GM13977 (cell line): ENCODE data around the gene REG4.
A peak's percentile ranks its signal among the peaks of the same experiment; 100 is the strongest.
"Not testable (repeated sequence)": the region's sequence is repeated elsewhere in the genome, so short reads cannot be mapped to it uniquely, and the experiment has no call there.

Source experiments
- DNase-seq: peaks from one replicate; pipeline ENCODE4 v3.0.0; 2012; ENCODE audit warnings: low spot score
- in situ Hi-C: fragments of 300-500 bp; cut with MboI; formaldehyde crosslinking; loops from one replicate; pipeline ENCODE4 v1.12.0; 2022; ENCODE audit warnings: low sequenced_read_pairs, low pct_unique_long_range_greater_than_20kb, mixed read lengths, inconsistent platforms; ENCODE audit not compliant: unreplicated experiment
- TF ChIP-seq, protein P1 (sequence below): IDR thresholded peaks from 2 replicates; pipeline ENCODE4 v1.5.1; 2012; ENCODE audit warnings: mild to moderate bottlenecking, control low read depth; ENCODE audit not compliant: insufficient read depth; ENCODE audit errors: extremely low read depth, missing control alignments

The REG4 gene

DNA sequence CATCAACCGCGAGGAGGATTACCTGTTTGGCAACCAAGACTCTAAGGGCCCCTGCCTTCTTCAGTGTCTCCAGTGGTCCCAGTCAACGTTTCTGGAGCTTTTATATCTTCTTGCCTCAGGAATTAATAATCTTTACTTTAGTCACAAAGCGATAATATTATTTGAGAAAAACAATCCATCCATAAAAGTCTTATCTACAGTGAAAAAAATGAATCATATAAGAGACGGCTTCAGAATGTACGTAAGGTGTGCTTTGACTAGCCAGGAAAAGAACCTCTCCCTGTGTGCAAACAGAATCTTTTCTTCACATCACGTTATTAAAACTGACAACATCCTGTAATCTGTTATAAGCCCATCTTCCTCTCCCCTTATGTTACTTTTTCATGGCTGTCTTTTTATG is at the start of gene REG4:
TSS of gene REG4 (minus strand) at position 74 of the 400 bp plus-strand sequence. CDS start 2,691 bp downstream, outside the sequence.
- TF ChIP-seq, protein P1, sequence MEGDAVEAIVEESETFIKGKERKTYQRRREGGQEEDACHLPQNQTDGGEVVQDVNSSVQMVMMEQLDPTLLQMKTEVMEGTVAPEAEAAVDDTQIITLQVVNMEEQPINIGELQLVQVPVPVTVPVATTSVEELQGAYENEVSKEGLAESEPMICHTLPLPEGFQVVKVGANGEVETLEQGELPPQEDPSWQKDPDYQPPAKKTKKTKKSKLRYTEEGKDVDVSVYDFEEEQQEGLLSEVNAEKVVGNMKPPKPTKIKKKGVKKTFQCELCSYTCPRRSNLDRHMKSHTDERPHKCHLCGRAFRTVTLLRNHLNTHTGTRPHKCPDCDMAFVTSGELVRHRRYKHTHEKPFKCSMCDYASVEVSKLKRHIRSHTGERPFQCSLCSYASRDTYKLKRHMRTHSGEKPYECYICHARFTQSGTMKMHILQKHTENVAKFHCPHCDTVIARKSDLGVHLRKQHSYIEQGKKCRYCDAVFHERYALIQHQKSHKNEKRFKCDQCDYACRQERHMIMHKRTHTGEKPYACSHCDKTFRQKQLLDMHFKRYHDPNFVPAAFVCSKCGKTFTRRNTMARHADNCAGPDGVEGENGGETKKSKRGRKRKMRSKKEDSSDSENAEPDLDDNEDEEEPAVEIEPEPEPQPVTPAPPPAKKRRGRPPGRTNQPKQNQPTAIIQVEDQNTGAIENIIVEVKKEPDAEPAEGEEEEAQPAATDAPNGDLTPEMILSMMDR = no peak
- in situ Hi-C loops = no loop called here
- no peak for DNase-seq

DNA sequence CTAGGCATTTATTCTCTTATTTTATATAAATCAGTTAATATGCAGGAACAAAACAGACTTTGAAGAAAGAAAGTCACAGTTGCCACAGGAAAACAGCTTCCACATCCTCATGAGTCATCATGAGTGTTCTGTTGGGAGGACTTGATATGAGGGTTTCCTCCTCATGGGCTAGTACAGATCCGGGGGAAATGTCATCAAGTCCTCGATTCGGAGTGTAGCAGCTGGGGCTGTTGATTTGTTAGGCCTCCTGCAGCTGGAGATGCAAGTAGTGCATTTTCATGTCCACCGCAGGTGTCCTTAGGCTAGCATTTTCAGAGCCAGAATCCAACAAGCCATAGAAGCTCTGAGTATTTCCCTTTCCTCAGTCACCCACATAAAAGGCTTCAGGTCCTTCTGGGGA is 48.4 kb upstream of the REG4 start:
- no peak for DNase-seq
- TF ChIP-seq, protein P1 = no peak
- in situ Hi-C loops = no loop called here

DNA sequence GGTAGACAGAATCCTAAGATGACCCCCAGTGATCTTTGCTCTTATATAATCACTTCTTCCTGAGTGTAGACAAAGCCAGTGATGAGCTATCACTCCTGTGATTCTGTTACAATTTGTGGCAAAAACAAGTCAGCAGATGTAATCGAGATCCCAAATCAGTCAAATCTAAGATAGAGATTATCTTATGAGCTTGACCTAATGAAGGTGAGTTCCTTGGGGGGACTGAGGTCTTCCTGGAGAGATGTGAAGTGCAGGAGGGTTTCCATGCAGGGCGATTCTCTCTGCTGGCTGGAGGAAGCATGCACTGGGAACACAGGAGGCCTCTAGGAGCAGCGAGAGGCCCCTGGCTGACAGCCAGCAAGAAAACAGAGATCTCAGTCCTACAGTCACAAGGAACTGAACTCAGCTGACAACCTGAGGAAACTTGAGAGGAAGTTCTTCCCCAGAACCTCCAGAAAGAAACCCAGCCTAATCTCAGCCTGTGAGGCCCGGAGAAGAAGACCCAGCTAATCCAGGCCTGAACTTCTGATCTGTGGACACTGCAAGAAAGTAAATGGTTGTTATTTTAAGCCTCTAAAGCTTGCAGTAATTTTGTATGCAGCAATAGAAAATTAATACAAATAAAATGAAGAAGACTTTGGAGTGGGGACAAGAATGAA is 47.4 kb upstream of the REG4 start:
- not testable (repeated sequence) for DNase-seq

DNA sequence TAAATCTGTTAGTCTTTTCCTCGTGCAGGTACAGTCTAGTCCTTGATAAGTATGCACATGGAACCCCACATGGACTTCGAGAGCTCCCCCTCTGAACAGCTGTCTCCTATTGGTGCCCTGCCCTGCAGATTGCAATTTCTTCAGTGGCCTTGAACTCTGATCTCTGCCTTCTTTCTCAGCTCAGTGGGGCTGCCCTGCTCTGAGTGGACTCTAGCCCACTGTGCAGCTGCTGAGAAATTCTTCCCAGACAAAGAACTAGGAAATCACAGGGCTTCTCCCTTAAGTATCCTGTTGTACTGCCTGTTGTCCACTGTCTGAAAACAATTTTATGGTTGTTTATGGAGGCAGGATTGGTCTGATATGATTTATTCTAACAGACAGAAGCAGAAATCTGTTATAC is 46.9 kb upstream of the REG4 start:
- no peak for DNase-seq
- in situ Hi-C loops = no loop called here
- TF ChIP-seq, protein P1 = no peak

More for the DNA sequence above, 47.4 kb upstream of the REG4 start:
- in situ Hi-C loops = not testable (repeated sequence)

DNA sequence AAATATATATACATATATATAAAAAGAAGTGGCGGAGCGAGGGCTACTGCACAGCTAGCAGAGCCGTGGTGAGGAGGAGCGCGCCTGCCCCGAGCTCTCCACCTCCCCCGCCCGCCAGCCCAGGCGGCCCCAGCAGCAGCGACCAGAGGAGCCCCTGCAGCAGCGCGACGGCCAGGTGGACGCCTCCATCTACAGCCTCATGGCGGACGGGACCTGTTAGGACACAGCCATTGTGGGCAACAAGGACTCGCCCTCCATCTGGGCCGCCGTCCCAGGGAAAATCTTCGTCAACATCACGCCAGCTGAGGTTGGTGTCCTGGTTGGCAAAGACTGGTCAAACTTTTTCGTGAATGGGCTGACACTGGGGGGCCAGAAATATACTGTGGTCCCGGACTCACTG is 41.9 kb upstream of the REG4 start:
- in situ Hi-C loops = no loop called here
- no peak for DNase-seq
- TF ChIP-seq, protein P1 = no peak

DNA sequence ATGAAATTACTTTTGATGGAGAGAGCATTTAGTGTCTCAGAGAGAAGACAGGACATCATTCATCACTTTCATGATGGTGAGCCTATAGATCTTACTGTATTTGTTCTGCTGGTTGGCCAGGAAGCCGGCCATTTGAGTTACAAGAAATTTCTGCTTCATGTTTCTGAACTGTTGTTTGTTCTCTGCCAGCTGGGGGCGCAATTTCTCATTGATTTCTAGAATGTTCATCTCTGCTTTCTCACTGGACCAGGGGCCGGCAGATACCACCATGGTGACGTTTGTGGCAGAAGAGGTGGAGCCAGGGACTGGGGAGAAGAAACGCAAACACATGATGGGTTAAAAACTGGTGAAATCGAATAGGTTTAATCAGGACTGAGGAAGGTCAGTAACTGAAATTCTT is 32.9 kb upstream of the REG4 start:
- in situ Hi-C loops, DNase-seq: not testable (repeated sequence)
- TF ChIP-seq, protein P1 = peak; percentile 27

DNA sequence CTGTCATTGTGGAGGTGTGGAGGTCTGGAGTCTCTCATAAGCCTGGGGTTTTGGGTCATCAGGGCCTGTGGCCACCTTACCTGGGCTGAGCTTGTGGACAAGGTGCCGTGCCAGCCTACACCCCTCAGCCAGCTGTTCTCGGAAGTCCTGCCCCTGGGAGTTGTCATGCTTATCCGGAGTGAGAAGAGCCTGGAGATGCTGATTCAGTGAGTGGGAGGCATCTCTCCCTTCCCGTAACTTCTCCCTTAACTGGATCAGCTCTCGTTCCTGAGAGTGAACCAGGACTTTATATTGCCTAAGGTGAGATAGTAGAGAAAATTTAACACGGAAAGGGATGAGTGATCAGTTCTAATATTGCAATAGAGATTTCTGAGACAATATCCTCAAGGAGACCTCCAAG is 30.0 kb upstream of the REG4 start:
- TF ChIP-seq, protein P1 = no peak
- in situ Hi-C loops = no loop called here
- DNase-seq = no peak
